Activated naive CD8-positive, alpha-beta T cell treated with anti-CD3 and anti-CD28 coated beads for 36 hours (primary cell): ENCODE data around the gene SLC22A6. TPM values are rescaled to one million over a fixed set of nuclear protein-coding genes. Genes with fewer than 3 reads are reported as not detected.

Experiments
- DNase-seq: peaks from one replicate; pipeline ENCODE4 v3.0.0; 2021
- H3K27ac Mint-ChIP-seq: one replicate; pipeline ENCODE4 v1.8.0; 2022; ENCODE audit warnings: mild to moderate bottlenecking, moderate library complexity, mixed read lengths
- H3K27me3 Mint-ChIP-seq: one replicate; pipeline ENCODE4 v1.8.0; 2022; ENCODE audit warnings: mild to moderate bottlenecking, mixed read lengths
- H3K36me3 Mint-ChIP-seq: one replicate; pipeline ENCODE4 v1.8.0; 2021; ENCODE audit warnings: mild to moderate bottlenecking, mixed read lengths
- H3K4me1 Mint-ChIP-seq: one replicate; pipeline ENCODE4 v1.8.0; 2021; ENCODE audit warnings: mixed read lengths
- H3K4me3 Mint-ChIP-seq: one replicate; pipeline ENCODE4 v1.8.0; 2022; ENCODE audit warnings: mild to moderate bottlenecking, moderate library complexity, mixed read lengths
- H3K9me3 Mint-ChIP-seq: one replicate; pipeline ENCODE4 v1.8.0; 2022; ENCODE audit warnings: mixed read lengths
- total RNA-seq, 2 experiments: library from RNA; stranded (reverse); gene quantifications; one replicate each; pipeline ENCODE4 v1.2.3, GENCODE V29; 2021

Gene SLC22A6
- total RNA-seq, result not detected

GRCh38 chr11:62984451-62984991 is at the start of gene SLC22A6:
TSS of gene SLC22A6 (minus strand) at chr11:62984967. CDS start at chr11:62984690, 277 bp downstream.
- Mint-ChIP-seq H3K36me3 (no peaks in the 10 kb centered on the region), H3K4me3 (no peak within 1 kb of the TSS), H3K9me3 (no peaks in the 10 kb centered on the region), H3K4me1 (no peaks in the 10 kb centered on the region), H3K27me3 (peaks cover 18% of the 10 kb centered on the region), H3K27ac (no peak within 1 kb of the TSS)
- DNase-seq, result no peak

GRCh38 chr11:63032457-63032856 is 47.7 kb upstream of the SLC22A6 start:
- H3K4me3 Mint-ChIP-seq, result no peak overlapping the region
- peaks cover 16% of the 10 kb centered on the region for H3K27me3 Mint-ChIP-seq
- no peaks in the 10 kb centered on the region for H3K9me3 Mint-ChIP-seq
- H3K27ac Mint-ChIP-seq, result no peak overlapping the region
- H3K36me3 Mint-ChIP-seq, result no peaks in the 10 kb centered on the region
- DNase-seq, result no peak
- no peaks in the 10 kb centered on the region for H3K4me1 Mint-ChIP-seq

- H3K27ac Mint-ChIP-seq, result no peak overlapping the region
- peak overlapping the region; percentile 19 for H3K4me3 Mint-ChIP-seq
- H3K4me1 Mint-ChIP-seq, result peaks cover 8% of the 10 kb centered on the region
- peak; percentile 78 for DNase-seq
- no peaks in the 10 kb centered on the region for H3K9me3 Mint-ChIP-seq
- peaks cover 21% of the 10 kb centered on the region for H3K27me3 Mint-ChIP-seq
- H3K36me3 Mint-ChIP-seq, result no peaks in the 10 kb centered on the region
Measured at GRCh38 chr11:63023841-63024648, 39.3 kb upstream of the SLC22A6 start.

- no peak for DNase-seq
- H3K4me3 Mint-ChIP-seq, result no peak overlapping the region
- H3K4me1 Mint-ChIP-seq, result peaks cover 8% of the 10 kb centered on the region
- no peak overlapping the region for H3K27ac Mint-ChIP-seq
- H3K27me3 Mint-ChIP-seq, result peaks cover 28% of the 10 kb centered on the region
- no peaks in the 10 kb centered on the region for H3K36me3 Mint-ChIP-seq
- H3K9me3 Mint-ChIP-seq, result no peaks in the 10 kb centered on the region
Measured at GRCh38 chr11:63023222-63023814, 38.6 kb upstream of the SLC22A6 start.

- no peaks in the 10 kb centered on the region for H3K36me3 Mint-ChIP-seq
- H3K27ac Mint-ChIP-seq, result no peak overlapping the region
- H3K27me3 Mint-ChIP-seq, result peaks cover 36% of the 10 kb centered on the region
- H3K4me1 Mint-ChIP-seq, result peaks cover 8% of the 10 kb centered on the region
- H3K4me3 Mint-ChIP-seq, result no peak overlapping the region
- H3K9me3 Mint-ChIP-seq, result no peaks in the 10 kb centered on the region
- DNase-seq, result no peak
Measured at GRCh38 chr11:63022441-63022840, 37.7 kb upstream of the SLC22A6 start.

DNA sequence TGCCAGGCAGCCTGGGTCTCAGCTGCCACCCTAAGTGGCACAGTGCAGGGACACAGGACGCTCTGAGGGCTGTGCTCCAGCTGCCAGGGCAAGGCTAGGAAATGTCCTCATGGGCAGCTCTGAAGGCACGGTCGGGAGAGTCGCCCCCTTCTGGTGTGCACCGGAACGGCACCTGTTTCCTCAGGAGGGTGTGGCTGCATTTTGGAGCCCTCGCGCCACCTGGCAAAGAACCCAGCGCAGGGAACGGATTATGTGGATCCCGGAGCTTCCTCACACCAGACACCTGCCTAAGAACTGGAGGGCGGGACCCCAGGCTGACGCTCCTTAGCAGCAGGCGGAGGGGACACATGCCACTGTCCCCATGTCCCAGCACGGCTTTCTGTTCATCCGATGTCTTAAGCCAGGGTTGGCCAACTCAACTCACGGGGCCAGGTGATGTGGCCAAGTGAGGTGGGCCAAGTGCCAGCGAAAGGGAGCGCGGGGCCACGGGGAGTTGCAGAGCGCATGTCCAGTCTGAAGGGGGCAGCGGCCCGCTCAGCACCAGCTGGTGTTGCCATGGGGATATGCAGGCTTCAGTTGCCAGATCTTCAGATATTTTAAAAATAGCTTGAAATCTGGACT is 36.0 kb upstream of the SLC22A6 start:
- Mint-ChIP-seq H3K27me3 (peaks cover 36% of the 10 kb centered on the region), H3K9me3 (no peaks in the 10 kb centered on the region), H3K4me1 (peaks cover 8% of the 10 kb centered on the region), H3K4me3 (no peak overlapping the region), H3K36me3 (no peaks in the 10 kb centered on the region), H3K27ac (no peak overlapping the region)
- DNase-seq, result peak; percentile 44

DNA sequence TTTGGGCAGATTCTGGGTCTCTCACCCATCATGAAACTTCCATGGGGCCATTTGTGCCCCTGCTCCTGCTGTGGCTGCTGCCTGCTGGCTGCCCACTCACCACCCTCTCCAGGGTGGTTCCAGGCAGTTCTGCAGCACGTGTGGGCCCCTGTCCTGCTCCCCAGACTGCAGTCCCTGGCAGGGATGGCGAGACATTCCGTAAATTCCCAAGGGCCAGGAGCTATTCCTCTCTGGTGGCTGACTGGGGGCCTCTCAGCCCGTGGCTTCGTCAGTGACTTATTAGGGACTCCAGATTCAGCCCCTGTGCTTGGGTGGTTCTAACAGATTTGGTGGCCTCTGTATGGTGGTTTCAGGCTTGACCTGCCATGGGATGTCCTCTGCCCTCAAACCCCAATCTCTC is 34.7 kb upstream of the SLC22A6 start:
- no peak for DNase-seq
- no peak overlapping the region for H3K27ac Mint-ChIP-seq
- H3K36me3 Mint-ChIP-seq, result no peaks in the 10 kb centered on the region
- H3K4me1 Mint-ChIP-seq, result peaks cover 8% of the 10 kb centered on the region
- H3K4me3 Mint-ChIP-seq, result no peak overlapping the region
- no peaks in the 10 kb centered on the region for H3K9me3 Mint-ChIP-seq
- peaks cover 36% of the 10 kb centered on the region for H3K27me3 Mint-ChIP-seq

GRCh38 chr11:63017306-63017974 is 32.7 kb upstream of the SLC22A6 start:
- H3K9me3 Mint-ChIP-seq, result no peaks in the 10 kb centered on the region
- H3K4me3 Mint-ChIP-seq, result no peak overlapping the region
- H3K27me3 Mint-ChIP-seq, result peaks cover 22% of the 10 kb centered on the region
- DNase-seq, result no peak
- no peak overlapping the region for H3K27ac Mint-ChIP-seq
- no peaks in the 10 kb centered on the region for H3K4me1 Mint-ChIP-seq
- no peaks in the 10 kb centered on the region for H3K36me3 Mint-ChIP-seq

GRCh38 chr11:63015521-63016215 is 30.9 kb upstream of the SLC22A6 start, which contains the start of gene SLC22A8:
TSS of gene SLC22A8 (minus strand) at chr11:63015841. CDS start at chr11:63014958, 883 bp downstream.
- DNase-seq, result no peak
- Mint-ChIP-seq H3K4me1 (no peaks in the 10 kb centered on the region), H3K4me3 (no peak within 1 kb of the TSS), H3K27me3 (peaks cover 16% of the 10 kb centered on the region), H3K9me3 (no peaks in the 10 kb centered on the region), H3K27ac (no peak within 1 kb of the TSS), H3K36me3 (no peaks in the 10 kb centered on the region)

DNA sequence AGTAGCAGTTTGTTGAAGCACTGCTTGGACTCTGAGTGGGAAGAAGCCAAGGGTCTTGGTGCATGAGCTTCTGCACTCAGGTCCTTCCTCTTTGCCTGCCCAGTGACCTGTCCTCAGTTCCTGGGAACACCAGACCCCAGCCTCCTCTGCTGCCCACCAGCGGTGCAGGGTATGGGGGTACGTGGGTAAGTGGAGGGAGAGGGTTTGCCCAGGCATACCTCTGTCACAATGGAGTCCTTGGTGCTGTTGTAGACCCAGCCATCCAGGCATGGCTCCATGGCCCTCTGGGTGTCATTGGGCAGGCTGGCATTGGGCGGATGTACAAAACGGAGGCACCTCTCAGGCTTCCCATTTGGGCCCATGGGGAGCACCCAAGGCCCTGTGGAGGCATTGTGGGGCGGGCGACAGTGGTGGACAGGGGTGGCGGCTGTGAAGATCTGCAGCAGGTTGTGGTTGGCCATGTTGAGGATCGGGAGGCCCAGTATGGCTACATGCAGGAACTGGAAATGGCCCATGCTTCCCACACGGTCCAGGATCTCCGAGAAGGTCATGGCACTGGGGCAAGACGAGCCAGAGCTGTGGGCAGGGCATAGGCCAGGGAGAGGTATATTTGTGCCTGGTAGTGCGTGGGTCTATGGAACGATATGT is 29.8 kb upstream of the SLC22A6 start:
- Mint-ChIP-seq H3K36me3 (no peaks in the 10 kb centered on the region), H3K27ac (no peak overlapping the region), H3K27me3 (peaks cover 16% of the 10 kb centered on the region), H3K9me3 (no peaks in the 10 kb centered on the region), H3K4me3 (no peak overlapping the region), H3K4me1 (no peaks in the 10 kb centered on the region)
- no peak for DNase-seq

DNA sequence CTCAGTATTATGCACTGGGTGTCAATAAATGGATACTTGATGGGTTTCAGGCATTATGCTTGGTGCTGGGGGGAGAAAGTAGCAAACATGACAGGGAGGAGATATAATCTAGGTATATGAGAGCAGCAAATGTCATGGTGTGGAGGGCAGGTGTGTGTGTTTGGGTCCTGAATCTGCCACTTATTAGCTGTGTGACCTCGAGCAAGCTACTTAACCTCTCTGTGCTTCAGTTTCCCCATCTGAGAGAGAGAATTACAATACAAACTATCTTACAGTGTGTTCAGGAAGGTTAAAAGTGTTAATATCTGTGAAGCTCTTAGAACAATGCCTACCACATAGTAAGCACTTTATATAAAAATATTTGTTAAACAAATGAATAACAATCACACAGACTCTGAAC is 28.1 kb upstream of the SLC22A6 start:
- DNase-seq, result no peak
- H3K4me1 Mint-ChIP-seq, result no peaks in the 10 kb centered on the region
- H3K27ac Mint-ChIP-seq, result no peak overlapping the region
- H3K36me3 Mint-ChIP-seq, result no peaks in the 10 kb centered on the region
- H3K4me3 Mint-ChIP-seq, result no peak overlapping the region
- H3K9me3 Mint-ChIP-seq, result no peaks in the 10 kb centered on the region
- peaks cover 3% of the 10 kb centered on the region for H3K27me3 Mint-ChIP-seq

DNA sequence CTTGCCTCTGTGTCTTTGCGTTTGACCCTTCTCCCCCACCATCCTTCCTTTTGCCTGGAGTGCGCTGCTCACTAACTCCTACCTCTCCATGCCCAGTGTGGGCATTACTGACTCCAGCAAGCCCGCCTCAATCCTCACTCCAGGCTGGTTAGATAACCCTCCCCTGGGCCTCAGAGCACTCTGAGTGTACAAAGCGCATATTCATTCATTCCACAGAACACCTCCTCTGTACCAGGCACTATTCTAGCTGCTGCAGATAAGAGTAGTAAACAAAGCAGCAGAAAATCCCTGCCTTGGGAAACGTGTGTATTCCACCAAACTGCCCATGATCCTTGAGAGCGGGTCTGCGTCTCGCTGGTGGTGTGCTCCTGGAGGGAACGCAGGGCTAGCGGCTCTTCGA is 27.7 kb upstream of the SLC22A6 start:
- no peak for DNase-seq
- no peaks in the 10 kb centered on the region for H3K4me1 Mint-ChIP-seq

DNA sequence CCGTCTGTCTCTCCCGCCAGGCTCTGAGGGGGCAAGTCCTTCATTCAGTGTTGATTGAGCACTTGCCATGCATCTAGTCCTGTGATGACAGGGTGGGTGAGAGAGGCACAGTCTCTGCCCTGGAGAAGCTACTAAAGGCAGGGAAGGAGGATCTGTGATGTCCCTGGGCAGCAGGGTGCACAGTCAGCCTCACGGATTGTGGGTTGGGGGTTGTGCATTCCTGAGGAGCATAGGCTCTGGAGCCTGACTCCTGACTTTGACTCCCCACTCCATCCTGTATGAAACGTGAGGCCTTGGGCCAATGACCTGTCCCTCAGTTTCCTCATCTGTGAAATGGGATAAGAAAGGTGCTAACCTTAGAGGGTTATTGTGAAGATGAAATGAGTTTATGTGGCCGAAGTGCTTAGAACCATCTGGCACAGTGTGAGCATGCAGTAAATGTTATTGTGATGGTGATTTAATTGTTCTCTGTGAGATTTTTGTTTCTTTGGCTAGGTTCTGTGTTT is 26.2 kb upstream of the SLC22A6 start:
- Mint-ChIP-seq H3K27me3 (no peaks in the 10 kb centered on the region), H3K4me3 (no peak overlapping the region), H3K4me1 (no peaks in the 10 kb centered on the region), H3K9me3 (no peaks in the 10 kb centered on the region), H3K27ac (no peak overlapping the region), H3K36me3 (no peaks in the 10 kb centered on the region)
- DNase-seq, result no peak

More for the DNA sequence above, 27.7 kb upstream of the SLC22A6 start:
- Mint-ChIP-seq H3K27ac (no peak overlapping the region), H3K4me3 (no peak overlapping the region), H3K36me3 (no peaks in the 10 kb centered on the region), H3K9me3 (no peaks in the 10 kb centered on the region), H3K27me3 (no peaks in the 10 kb centered on the region)

DNA sequence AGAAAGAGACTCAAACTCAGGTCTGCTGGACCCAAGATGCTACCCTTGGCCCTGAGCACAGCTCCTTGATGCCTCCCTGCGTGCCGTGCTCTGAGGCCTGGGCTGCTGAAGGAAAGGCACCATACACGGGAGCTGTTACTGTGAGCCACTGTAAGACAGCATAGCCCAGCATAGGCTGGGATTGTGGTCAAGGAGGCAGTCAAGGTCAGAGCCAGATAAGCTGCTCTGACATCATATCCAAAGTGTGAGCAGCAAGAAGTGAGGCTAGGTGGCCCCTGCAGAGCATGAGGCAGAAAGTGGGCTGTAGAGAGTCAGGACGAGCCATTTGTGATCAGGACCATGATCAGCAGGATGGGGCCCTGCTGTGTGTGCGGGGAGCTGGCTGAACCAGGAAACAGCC is 23.2 kb upstream of the SLC22A6 start:
- DNase-seq, result no peak
- no peak overlapping the region for H3K27ac Mint-ChIP-seq
- no peaks in the 10 kb centered on the region for H3K36me3 Mint-ChIP-seq
- no peaks in the 10 kb centered on the region for H3K9me3 Mint-ChIP-seq
- H3K27me3 Mint-ChIP-seq, result no peaks in the 10 kb centered on the region
- H3K4me1 Mint-ChIP-seq, result no peaks in the 10 kb centered on the region
- no peak overlapping the region for H3K4me3 Mint-ChIP-seq
